ENCODE results near the gene CDH4. TPM values are rescaled to one million over a fixed set of nuclear protein-coding genes. Genes with fewer than 3 reads are reported as not detected.

Gene CDH4
- total RNA-seq, 1 donor from 2014 or later: 2.9 TPM

GRCh38 chr20:61300293-61300692, 48.2 kb downstream of the CDH4 start:
- no peaks in the 10 kb centered on the region for H3K9me3 Mint-ChIP-seq
- H3K27me3 ChIP-seq: no peaks in the 10 kb centered on the region
- no peak overlapping the region for H2AFZ ChIP-seq (replicated peaks)
- H3K4me1 ChIP-seq: peaks cover 11% of the 10 kb centered on the region
- no peak overlapping the region for H3K4me3 Mint-ChIP-seq
- peaks cover 7% of the 10 kb centered on the region for H3K36me3 Mint-ChIP-seq
- H3K9ac ChIP-seq: no peak overlapping the region
- peaks cover 5% of the 10 kb centered on the region for H3K27me3 Mint-ChIP-seq (ENCODE audit: insufficient read depth, low read depth)
- DNase-seq (ENCODE audit: low spot score): no peak
- no peaks in the 10 kb centered on the region for H3F3A ChIP-seq (ENCODE audit: low read depth)
- H3K79me2 ChIP-seq (ENCODE audit: low read depth): no peaks in the 10 kb centered on the region
- no peak overlapping the region for H3K27ac Mint-ChIP-seq
- no peak overlapping the region for H3K4me3 ChIP-seq
- no peak overlapping the region for H3K27ac ChIP-seq
- no peaks in the 10 kb centered on the region for H3K36me3 ChIP-seq
- H3K4me2 ChIP-seq: no peak overlapping the region
- no peak for TF ChIP-seq CTCF (IDR thresholded peaks at IDR 0.05)
- no peak for TF ChIP-seq EZH2 (IDR thresholded peaks at IDR 0.05)
- TF ChIP-seq EZH2phosphoT487 (IDR thresholded peaks at IDR 0.05): no peak
- H3K4me1 Mint-ChIP-seq: peaks cover 42% of the 10 kb centered on the region
- H4K20me1 ChIP-seq (ENCODE audit: low read depth): no peaks in the 10 kb centered on the region
- H3K9me3 ChIP-seq (ENCODE audit: low read depth): no peaks in the 10 kb centered on the region

- Histone ChIP-seq H3K9me3 (ENCODE audit: low read depth) (no peaks in the 10 kb centered on the region), H2AFZ (replicated peaks) (no peak overlapping the region), H3K9ac (no peak overlapping the region), H3K36me3 (no peaks in the 10 kb centered on the region), H3K79me2 (ENCODE audit: low read depth) (no peaks in the 10 kb centered on the region), H3K4me3 (no peak overlapping the region), H3F3A (ENCODE audit: low read depth) (no peaks in the 10 kb centered on the region), H3K27me3 (no peaks in the 10 kb centered on the region), H3K4me1 (peaks cover 11% of the 10 kb centered on the region), H4K20me1 (ENCODE audit: low read depth) (no peaks in the 10 kb centered on the region), H3K27ac (no peak overlapping the region), H3K4me2 (no peak overlapping the region)
- peak; percentile 30 for DNase-seq (ENCODE audit: low spot score)
- TF ChIP-seq EZH2 (IDR thresholded peaks at IDR 0.05) (no peak), CTCF (IDR thresholded peaks at IDR 0.05) (no peak), EZH2phosphoT487 (IDR thresholded peaks at IDR 0.05) (no peak)
- no peak overlapping the region for H3K4me3 Mint-ChIP-seq
- H3K4me1 Mint-ChIP-seq: peaks cover 42% of the 10 kb centered on the region
- H3K9me3 Mint-ChIP-seq: no peaks in the 10 kb centered on the region
- peaks cover 7% of the 10 kb centered on the region for H3K36me3 Mint-ChIP-seq
- no peak overlapping the region for H3K27ac Mint-ChIP-seq
- H3K27me3 Mint-ChIP-seq (ENCODE audit: insufficient read depth, low read depth): peaks cover 5% of the 10 kb centered on the region
Measured at GRCh38 chr20:61300709-61301108, 48.6 kb downstream of the CDH4 start.

- H3K4me1 ChIP-seq: peaks cover 14% of the 10 kb centered on the region
- H3K4me1 Mint-ChIP-seq: peaks cover 44% of the 10 kb centered on the region
- H3K9me3 ChIP-seq (ENCODE audit: low read depth): no peaks in the 10 kb centered on the region
- no peak overlapping the region for H3K4me3 ChIP-seq
- no peak overlapping the region for H3K27ac Mint-ChIP-seq
- no peaks in the 10 kb centered on the region for H3F3A ChIP-seq (ENCODE audit: low read depth)
- peaks cover 5% of the 10 kb centered on the region for H3K27me3 Mint-ChIP-seq (ENCODE audit: insufficient read depth, low read depth)
- H3K4me3 Mint-ChIP-seq: no peak overlapping the region
- H3K4me2 ChIP-seq: no peak overlapping the region
- H2AFZ ChIP-seq (replicated peaks): no peak overlapping the region
- no peak for DNase-seq (ENCODE audit: low spot score)
- H3K27ac ChIP-seq: no peak overlapping the region
- H3K9ac ChIP-seq: no peak overlapping the region
- H3K36me3 ChIP-seq: no peaks in the 10 kb centered on the region
- TF ChIP-seq EZH2phosphoT487 (IDR thresholded peaks at IDR 0.05): no peak
- no peak for TF ChIP-seq EZH2 (IDR thresholded peaks at IDR 0.05)
- no peak for TF ChIP-seq CTCF (IDR thresholded peaks at IDR 0.05)
- H3K27me3 ChIP-seq: no peaks in the 10 kb centered on the region
- H4K20me1 ChIP-seq (ENCODE audit: low read depth): no peaks in the 10 kb centered on the region
- H3K79me2 ChIP-seq (ENCODE audit: low read depth): no peaks in the 10 kb centered on the region
- no peaks in the 10 kb centered on the region for H3K9me3 Mint-ChIP-seq
- H3K36me3 Mint-ChIP-seq: peaks cover 4% of the 10 kb centered on the region
Measured at GRCh38 chr20:61301711-61302525, 49.9 kb downstream of the CDH4 start.

All from neural progenitor cell (in vitro differentiated cells).